Measurements from ENCODE around the gene ZBP1.

The ZBP1 gene

DNA sequence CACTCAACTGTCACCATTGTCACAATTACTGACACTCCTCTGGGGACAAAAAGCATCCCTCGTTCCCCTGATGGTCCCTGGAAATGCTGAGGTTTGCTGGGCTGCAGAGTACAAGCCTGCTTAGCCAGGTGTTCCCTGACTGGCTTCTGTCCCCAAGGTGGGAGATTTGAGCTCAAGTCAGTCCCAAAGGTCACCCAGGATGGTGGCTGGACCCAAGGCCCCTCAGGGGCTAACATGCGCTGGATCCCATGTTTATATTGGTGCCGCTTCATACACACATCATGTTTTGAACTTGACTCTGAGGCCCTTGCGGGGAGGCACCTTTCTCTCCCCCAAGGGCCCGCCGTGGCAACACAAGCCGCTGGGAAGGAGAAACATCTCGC, 45.4 kb upstream of the ZBP1 start:
- TF ChIP-seq PPARA (CRISPR knock-in tag; IDR thresholded peaks at IDR 0.05; ENCODE audit: borderline replicate concordance), result no peak
- TF ChIP-seq CSDC2 (CRISPR knock-in tag; IDR thresholded peaks at IDR 0.05), result no peak
- TF ChIP-seq, protein P1, sequence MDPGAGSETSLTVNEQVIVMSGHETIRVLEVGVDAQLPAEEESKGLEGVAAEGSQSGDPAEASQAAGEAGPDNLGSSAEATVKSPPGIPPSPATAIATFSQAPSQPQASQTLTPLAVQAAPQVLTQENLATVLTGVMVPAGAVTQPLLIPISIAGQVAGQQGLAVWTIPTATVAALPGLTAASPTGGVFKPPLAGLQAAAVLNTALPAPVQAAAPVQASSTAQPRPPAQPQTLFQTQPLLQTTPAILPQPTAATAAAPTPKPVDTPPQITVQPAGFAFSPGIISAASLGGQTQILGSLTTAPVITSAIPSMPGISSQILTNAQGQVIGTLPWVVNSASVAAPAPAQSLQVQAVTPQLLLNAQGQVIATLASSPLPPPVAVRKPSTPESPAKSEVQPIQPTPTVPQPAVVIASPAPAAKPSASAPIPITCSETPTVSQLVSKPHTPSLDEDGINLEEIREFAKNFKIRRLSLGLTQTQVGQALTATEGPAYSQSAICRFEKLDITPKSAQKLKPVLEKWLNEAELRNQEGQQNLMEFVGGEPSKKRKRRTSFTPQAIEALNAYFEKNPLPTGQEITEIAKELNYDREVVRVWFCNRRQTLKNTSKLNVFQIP (CRISPR knock-in tag; IDR thresholded peaks at IDR 0.05; ENCODE audit: borderline replicate concordance, low read depth), result no peak
- no peak for TF ChIP-seq ESRRG (CRISPR knock-in tag; IDR thresholded peaks at IDR 0.05)
- no peak for TF ChIP-seq ZNF565 (CRISPR knock-in tag; conservative IDR thresholded peaks at IDR 0.05; ENCODE audit: low read depth)
- TF ChIP-seq OSR1 (CRISPR knock-in tag; IDR thresholded peaks at IDR 0.05), result no peak
- no peak for TF ChIP-seq ZFP3 (CRISPR knock-in tag; IDR thresholded peaks at IDR 0.05)
- TF ChIP-seq, protein P2, sequence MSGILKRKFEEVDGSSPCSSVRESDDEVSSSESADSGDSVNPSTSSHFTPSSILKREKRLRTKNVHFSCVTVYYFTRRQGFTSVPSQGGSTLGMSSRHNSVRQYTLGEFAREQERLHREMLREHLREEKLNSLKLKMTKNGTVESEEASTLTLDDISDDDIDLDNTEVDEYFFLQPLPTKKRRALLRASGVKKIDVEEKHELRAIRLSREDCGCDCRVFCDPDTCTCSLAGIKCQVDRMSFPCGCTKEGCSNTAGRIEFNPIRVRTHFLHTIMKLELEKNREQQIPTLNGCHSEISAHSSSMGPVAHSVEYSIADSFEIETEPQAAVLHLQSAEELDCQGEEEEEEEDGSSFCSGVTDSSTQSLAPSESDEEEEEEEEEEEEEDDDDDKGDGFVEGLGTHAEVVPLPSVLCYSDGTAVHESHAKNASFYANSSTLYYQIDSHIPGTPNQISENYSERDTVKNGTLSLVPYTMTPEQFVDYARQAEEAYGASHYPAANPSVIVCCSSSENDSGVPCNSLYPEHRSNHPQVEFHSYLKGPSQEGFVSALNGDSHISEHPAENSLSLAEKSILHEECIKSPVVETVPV (CRISPR knock-in tag; IDR thresholded peaks at IDR 0.05), result no peak
- TF ChIP-seq ARNTL (CRISPR knock-in tag; IDR thresholded peaks at IDR 0.05; ENCODE audit: borderline replicate concordance, low read depth), result no peak
- ATAC-seq, result no peak

DNA sequence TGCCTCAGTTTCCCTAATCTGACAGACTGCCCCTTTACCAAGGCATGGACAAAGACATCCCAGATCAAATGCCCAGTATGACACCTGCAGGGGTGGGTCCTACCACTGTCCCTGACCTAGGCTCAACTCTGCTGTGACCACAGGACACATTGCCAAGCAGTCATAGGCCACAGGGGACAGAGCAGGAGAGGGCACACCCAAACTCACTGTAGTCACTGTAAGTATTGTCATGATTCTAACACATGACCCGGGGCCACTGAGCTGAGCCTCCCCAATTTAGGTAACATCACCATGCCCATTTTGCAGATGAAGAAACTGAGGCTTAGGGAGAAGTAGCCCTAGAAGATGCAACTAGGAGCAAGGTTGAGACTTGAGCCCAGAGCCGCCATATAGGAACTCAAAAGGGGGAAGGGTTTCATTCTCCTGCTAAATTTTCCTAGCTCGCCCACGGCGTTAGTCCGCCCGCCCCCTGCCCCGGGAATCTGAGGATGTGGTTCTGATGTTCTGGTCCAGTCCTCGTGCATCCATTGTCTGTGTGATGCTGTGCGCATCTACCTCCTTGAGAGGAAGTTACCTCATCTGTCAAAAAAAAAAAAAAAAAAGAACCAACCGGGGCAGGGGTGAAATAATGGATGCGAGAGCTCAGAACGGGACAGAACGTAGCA, 44.8 kb upstream of the ZBP1 start:
- TF ChIP-seq BACH2 (CRISPR knock-in tag; IDR thresholded peaks at IDR 0.05; ENCODE audit: borderline replicate concordance) (no peak), ZFP30 (CRISPR knock-in tag; IDR thresholded peaks at IDR 0.05) (no peak), GLIS3 (CRISPR knock-in tag; IDR thresholded peaks at IDR 0.05) (no peak), ZNF70 (CRISPR knock-in tag; IDR thresholded peaks at IDR 0.05) (no peak), TCF4 (CRISPR knock-in tag; IDR thresholded peaks at IDR 0.05; ENCODE audit: borderline replicate concordance) (no peak), CSDC2 (CRISPR knock-in tag; IDR thresholded peaks at IDR 0.05) (no peak), OSR1 (CRISPR knock-in tag; IDR thresholded peaks at IDR 0.05) (no peak), RARB (CRISPR knock-in tag; IDR thresholded peaks at IDR 0.05) (no peak), ISL1 (CRISPR knock-in tag; IDR thresholded peaks at IDR 0.05) (no peak), SNAI2 (CRISPR knock-in tag; IDR thresholded peaks at IDR 0.05) (no peak), ZNF565 (CRISPR knock-in tag; conservative IDR thresholded peaks at IDR 0.05; ENCODE audit: low read depth) (no peak), ESRRG (CRISPR knock-in tag; IDR thresholded peaks at IDR 0.05) (no peak), TOX (CRISPR knock-in tag; IDR thresholded peaks at IDR 0.05; ENCODE audit: borderline replicate concordance) (no peak), PPARA (CRISPR knock-in tag; IDR thresholded peaks at IDR 0.05; ENCODE audit: borderline replicate concordance) (no peak), ZC3H10 (CRISPR knock-in tag; IDR thresholded peaks at IDR 0.05) (no peak), ZFP3 (CRISPR knock-in tag; IDR thresholded peaks at IDR 0.05) (no peak)
- TF ChIP-seq, protein P3, sequence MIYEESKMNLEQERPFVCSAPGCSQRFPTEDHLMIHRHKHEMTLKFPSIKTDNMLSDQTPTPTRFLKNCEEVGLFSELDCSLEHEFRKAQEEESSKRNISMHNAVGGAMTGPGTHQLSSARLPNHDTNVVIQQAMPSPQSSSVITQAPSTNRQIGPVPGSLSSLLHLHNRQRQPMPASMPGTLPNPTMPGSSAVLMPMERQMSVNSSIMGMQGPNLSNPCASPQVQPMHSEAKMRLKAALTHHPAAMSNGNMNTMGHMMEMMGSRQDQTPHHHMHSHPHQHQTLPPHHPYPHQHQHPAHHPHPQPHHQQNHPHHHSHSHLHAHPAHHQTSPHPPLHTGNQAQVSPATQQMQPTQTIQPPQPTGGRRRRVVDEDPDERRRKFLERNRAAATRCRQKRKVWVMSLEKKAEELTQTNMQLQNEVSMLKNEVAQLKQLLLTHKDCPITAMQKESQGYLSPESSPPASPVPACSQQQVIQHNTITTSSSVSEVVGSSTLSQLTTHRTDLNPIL (CRISPR knock-in tag; IDR thresholded peaks at IDR 0.05; ENCODE audit: low read depth), result no peak
- TF ChIP-seq, protein P4, sequence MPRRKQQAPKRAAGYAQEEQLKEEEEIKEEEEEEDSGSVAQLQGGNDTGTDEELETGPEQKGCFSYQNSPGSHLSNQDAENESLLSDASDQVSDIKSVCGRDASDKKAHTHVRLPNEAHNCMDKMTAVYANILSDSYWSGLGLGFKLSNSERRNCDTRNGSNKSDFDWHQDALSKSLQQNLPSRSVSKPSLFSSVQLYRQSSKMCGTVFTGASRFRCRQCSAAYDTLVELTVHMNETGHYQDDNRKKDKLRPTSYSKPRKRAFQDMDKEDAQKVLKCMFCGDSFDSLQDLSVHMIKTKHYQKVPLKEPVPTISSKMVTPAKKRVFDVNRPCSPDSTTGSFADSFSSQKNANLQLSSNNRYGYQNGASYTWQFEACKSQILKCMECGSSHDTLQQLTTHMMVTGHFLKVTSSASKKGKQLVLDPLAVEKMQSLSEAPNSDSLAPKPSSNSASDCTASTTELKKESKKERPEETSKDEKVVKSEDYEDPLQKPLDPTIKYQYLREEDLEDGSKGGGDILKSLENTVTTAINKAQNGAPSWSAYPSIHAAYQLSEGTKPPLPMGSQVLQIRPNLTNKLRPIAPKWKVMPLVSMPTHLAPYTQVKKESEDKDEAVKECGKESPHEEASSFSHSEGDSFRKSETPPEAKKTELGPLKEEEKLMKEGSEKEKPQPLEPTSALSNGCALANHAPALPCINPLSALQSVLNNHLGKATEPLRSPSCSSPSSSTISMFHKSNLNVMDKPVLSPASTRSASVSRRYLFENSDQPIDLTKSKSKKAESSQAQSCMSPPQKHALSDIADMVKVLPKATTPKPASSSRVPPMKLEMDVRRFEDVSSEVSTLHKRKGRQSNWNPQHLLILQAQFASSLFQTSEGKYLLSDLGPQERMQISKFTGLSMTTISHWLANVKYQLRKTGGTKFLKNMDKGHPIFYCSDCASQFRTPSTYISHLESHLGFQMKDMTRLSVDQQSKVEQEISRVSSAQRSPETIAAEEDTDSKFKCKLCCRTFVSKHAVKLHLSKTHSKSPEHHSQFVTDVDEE (CRISPR knock-in tag; IDR thresholded peaks at IDR 0.05), result no peak
- TF ChIP-seq, protein P1 (CRISPR knock-in tag; IDR thresholded peaks at IDR 0.05; ENCODE audit: borderline replicate concordance, low read depth), result no peak

DNA sequence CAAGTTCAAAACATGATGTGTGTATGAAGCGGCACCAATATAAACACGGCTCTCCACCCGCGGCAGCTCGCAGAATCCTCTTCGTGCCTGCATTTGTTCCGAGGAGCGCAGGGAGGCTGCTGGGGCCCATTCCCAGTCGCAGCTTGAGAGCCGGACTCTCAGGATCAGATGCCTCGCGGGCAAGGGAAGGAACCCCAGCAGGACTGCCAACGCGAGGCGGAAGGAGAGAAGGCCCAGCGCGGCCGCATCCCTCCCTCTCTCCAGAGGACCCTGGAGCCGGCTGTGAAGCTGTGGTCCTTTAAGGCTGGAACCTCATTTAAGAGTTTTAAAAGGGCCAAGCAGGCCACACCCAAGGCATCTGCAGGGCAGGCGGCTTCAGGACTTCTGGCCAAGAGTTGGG, 44.2 kb upstream of the ZBP1 start:
- no peak for ATAC-seq
- TF ChIP-seq ESRRG (CRISPR knock-in tag; IDR thresholded peaks at IDR 0.05) (no peak), GLIS3 (CRISPR knock-in tag; IDR thresholded peaks at IDR 0.05) (no peak), ZNF8 (CRISPR knock-in tag; IDR thresholded peaks at IDR 0.05) (no peak), ZFP3 (CRISPR knock-in tag; IDR thresholded peaks at IDR 0.05) (no peak), BACH2 (CRISPR knock-in tag; IDR thresholded peaks at IDR 0.05; ENCODE audit: borderline replicate concordance) (no peak), ZNF565 (CRISPR knock-in tag; conservative IDR thresholded peaks at IDR 0.05; ENCODE audit: low read depth) (no peak), TOX (CRISPR knock-in tag; IDR thresholded peaks at IDR 0.05; ENCODE audit: borderline replicate concordance) (no peak), ZNF70 (CRISPR knock-in tag; IDR thresholded peaks at IDR 0.05) (no peak)
- TF ChIP-seq, protein P4 (CRISPR knock-in tag; IDR thresholded peaks at IDR 0.05), result no peak

More for the DNA sequence above, 44.8 kb upstream of the ZBP1 start:
- no peak for ATAC-seq

Data from SK-N-SH treated with all-trans-retinoic acid at 6 μM for 48 hours (cell line).